Measurements from ENCODE around the gene KIF23.

- TF ChIP-seq CTCF (conservative IDR thresholded peaks at IDR 0.05 in 1 of 2, IDR thresholded peaks at IDR 0.05 in 1 of 2; ENCODE audit: low read depth in 1 of 2, low read length in 2 of 2) (no peak), EZH2 (IDR thresholded peaks at IDR 0.05; ENCODE audit: low read length, missing control alignments) (no peak)
Measured at GRCh38 chr15:69497667-69498066, 83.5 kb downstream of the KIF23 start.

Data from fibroblast of lung (primary cell).